Gastrocnemius medialis (tissue), 4 donors: ENCODE measurements around the gene TMTC2.

ENCODE experiments used
- CTCF ChIP-seq, 5 experiments: fragments of 450-650 bp in 3 of 5; fragments of 200-600 bp in 2 of 5; sonication (generic) in 2 of 5; IDR thresholded peaks in 4 of 5; conservative IDR thresholded peaks in 1 of 5; 1 replicate in 4 of 5; 2 replicates in 1 of 5; pipeline ENCODE4 v1.5.1; 2016 to 2019; ENCODE audit warnings: antibody characterized with exemption in 5 of 5, mild to moderate bottlenecking in 3 of 5, moderate library complexity in 3 of 5
- POLR2A ChIP-seq, 2 donors: fragments of 450-650 bp; IDR thresholded peaks; one replicate each; pipeline ENCODE4 v1.6.1; 2017; ENCODE audit warnings: antibody characterized with exemption in 2 of 2, mild to moderate bottlenecking in 2 of 2, moderate library complexity in 2 of 2

- TF ChIP-seq CTCF (IDR thresholded peaks at IDR 0.05 in 4 of 5, conservative IDR thresholded peaks at IDR 0.05 in 1 of 5) (no peak), POLR2A (IDR thresholded peaks at IDR 0.05) (no peak)
Observed at GRCh38 chr12:82758749-82759330, 72.1 kb downstream of the TMTC2 start.
